CD4-positive, alpha-beta T cell treated with Interleukin-2 at 100 ng/mL for 4 hours (primary cell): ENCODE data around the gene TRPM6.
"Not testable (repeated sequence)": the region's sequence is repeated elsewhere in the genome, so short reads cannot be mapped to it uniquely, and the experiment has no call there.

Source experiments
- DNase-seq: peaks from one replicate; pipeline ENCODE4 v3.0.0-alpha.2; 2020; ENCODE audit warnings: low spot score

Gene TRPM6

DNA sequence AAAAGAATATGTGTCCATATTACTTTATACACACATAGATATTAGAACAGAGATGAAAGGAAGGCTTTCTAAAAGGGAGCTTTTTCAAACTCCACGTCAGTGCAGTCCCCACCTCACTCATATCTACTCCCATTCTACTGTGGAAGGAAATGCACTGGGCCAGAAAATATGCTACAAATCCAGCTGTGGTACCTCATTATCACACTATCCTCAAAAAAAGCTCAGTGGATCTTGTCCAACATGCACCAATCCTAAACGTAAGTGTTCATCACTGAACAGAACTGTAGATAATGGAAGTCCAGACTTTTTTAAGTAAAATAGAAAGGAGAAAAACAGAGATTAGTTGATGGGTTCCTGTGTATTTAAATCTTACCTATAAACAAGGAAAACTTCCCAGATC, 27.9 kb downstream of the TRPM6 start:
- no peak for DNase-seq

DNA sequence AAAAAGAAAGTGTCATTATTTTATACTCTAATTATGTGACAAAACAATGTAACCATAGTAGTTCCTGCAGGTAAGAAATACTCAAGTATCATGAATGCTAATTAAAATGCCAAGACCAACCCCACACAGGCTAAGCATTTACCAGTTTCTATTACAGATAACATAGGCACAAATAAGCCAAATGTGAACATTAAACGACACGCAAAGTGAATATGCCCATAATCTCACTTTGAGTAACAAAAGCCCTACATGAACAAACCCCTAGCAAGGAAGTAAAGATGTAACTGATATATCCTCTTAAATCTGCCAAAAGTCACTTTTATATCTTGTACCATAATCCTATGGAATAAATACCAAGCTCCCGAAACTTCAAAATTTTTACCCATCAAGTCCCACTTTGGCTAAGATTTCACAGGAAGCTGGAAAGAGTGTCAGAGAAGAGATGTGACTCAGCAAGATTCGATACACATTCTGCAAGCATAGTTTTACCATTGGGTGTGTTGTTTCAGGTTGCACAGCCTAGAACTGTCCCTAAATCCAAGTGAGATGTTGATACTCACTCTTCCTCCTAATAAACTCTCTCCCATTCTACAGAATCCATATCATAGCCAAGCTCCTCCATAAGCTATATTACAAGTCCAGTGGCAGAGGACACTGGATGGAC, 28.8 kb downstream of the TRPM6 start:
- no peak for DNase-seq

DNA sequence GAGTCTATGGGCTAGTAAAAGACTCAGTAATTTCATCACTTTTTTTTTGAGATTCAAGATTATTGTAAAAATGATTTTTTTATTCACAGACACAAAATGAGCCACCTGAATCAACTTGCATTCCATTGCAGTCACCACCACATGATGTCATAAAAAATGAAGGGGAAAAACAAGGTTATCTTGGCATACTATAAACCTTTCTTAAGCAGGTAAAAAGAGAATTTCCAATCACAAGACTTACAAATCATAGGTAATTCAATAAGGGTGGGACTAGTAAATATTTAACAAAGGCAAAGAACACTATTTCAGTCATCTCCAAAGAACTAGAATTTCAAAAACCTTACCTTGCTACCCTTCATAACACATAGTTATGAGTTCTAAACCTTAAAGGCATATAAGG, 30.7 kb downstream of the TRPM6 start:
- no peak for DNase-seq

DNA sequence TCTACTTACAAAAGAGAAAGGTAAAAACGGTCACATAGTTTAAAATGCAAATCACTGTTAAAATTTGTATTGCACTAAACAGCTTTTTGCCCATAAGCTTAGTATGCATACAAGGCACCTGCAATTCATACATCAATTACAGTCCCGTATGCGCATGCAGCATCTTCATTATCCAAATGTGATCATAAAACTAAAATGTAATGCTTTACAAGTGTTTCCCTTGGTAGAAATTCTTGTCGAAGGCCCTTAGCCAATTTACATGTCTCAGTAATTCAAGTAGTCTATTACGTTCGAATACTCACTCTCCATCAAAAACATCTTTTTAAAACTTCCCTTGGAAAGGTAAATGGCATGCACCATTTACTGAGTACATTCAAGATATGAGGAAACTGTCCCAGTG, 32.6 kb downstream of the TRPM6 start:
- DNase-seq, result no peak

DNA sequence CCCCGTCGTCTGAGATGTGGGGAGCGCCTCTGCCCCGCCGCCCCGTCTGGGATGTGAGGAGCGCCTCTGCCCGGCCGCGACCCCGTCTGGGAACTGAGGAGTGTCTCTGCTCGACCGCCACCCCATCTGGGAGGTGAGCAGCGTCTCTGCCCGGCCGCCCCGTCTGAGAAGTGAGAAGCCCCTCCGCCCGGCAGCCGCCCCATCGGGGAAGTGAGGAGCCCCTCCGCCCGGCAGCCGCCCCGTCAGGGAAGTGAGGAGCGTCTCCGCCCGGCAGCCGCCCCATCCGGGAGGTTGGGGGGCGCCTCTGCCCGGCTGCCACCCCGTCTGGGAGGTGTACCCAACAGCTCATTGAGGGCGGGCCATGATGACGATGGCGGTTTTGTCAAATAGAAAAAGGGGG, 34.7 kb downstream of the TRPM6 start:
- DNase-seq, result not testable (repeated sequence)

DNA sequence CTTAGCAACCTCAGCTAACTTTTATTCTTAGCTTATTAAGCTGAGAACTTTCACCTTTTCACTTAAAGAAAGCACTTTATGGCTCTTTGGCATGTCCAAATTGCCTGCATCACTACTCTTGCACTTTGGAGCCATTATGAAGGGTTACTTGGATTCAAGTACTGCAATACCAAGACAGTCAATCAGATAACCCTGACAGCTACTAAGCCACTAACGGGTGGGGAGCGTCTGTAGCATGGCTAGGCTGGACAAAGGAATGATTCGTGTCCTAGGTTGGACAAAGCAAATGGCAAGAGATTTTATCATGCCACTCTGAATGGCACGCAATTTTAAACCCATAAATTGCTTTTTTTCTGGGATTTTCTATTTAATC, 39.6 kb downstream of the TRPM6 start:
- DNase-seq, result no peak

DNA sequence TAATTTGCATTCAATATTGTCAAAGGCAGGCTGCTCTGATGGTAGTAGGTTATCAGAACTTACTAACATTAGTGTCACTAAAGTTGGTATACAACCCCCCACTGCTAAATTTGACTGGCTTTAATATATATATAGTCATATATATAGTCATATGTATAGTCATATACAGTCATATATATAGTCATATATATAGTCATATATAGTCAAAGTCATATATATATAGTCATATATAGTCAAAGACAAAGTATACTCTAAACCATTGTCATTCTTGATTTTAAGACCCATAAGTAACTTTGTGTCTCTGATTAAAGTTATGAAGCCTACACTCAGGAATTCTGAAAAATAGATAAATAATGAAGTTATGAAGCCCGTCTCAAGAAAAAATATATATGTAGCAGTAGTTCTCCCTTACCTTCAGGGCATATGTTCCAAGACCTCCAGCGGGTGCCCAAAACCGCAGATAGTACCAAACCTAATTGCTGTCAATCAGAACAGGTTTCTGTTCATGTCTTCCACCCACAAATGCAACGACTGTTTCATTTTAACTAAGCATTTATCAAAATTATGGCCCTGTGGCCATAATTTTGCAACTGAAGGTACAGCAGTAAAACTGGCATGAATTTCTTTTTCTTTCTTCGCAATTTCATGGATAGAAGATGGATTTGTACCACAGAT, 40.1 kb downstream of the TRPM6 start:
- DNase-seq, result no peak

DNA sequence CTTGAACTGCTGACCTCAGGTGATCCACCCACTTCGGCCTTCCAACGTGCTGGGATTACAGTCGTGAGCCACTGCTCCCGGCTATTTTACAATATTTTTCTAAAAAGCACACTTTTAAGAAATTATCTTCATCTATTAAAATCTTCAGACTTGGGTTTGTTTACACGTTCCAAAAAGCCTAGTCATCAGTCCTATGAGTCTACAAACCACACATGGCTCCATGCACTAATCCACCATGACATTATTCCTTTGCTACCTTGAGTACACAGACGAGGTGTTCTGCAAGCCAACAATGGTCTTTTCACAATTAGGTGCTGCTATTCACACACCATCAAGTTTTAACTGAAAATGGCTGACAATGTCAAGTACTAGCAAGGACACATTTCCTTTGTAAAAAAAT, 41.0 kb downstream of the TRPM6 start:
- no peak for DNase-seq

DNA sequence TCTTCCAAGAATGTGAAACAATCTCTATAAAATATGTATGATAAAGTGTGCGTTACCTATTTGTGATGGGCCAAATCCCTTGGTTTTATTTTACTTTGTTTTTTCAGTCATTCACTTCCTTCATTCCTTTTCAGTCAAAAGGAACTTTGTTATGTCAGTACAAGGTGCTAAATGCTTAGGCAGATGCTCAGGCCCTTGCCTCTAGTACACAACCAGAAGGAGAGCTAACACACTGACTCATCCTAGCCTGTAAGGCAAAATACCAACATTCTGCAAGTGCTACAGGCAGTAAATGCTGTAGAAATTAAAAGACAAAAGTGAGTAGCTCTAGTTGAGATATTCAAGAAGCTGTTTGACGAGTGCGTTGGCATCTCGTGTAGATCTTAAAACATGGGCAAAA, 49.4 kb downstream of the TRPM6 start:
- DNase-seq, result no peak

DNA sequence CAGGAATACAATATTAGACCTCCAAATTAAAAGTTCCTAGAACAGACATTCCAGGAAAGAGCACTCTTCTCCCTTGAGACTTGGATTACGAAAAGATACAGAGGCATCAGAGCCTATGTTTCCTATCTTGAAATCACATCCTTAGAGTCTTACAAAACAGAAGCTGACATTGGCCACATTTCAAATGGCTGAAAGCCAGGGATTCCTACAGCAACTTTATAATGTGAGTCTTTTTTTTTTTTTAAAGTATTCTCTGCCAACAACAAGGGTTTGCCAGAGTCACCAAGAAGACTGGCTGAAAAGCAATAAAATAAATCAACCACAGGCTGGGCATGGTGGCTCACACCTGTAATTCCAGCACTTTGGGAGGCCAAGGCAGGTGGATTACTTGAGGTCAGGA, 63.1 kb downstream of the TRPM6 start:
- DNase-seq, result no peak

DNA sequence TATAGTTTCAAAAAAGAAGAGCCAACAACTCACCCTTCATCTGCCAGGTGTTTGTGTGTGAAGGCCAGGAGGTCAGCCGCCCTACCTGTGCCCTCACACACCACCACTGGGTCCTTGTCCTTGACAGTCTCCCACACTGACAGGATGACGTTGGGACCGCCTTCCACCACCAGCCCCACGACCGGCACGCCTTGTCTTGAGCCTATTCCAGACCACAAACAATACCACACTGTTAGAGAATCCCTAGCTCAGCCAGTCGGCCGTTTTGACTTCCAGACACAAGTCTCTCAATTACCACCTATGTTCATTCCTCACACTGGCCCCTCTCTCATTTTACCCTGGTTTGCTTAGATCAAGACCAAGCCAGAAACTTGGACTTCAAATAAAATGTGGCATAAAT, 66.1 kb downstream of the TRPM6 start:
- DNase-seq, result no peak

DNA sequence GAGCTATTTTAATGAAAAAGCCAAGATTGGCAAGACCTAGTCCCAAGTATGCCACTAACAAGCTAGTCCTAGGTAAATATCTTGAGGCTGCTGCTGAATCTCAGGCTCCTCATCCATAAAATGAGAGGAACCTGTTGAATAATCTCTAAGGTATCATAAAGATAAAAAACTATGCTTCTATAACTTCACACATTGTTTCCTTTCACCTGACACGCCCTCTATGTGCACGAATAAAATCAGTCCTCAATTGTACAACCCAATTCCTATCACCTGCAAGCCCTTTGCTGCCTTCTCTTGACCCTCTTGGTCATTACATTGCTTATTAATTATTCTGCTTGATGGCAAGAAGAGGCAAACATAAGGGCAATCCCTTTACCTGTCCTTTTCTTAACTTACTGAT, 69.9 kb downstream of the TRPM6 start:
- DNase-seq, result no peak

DNA sequence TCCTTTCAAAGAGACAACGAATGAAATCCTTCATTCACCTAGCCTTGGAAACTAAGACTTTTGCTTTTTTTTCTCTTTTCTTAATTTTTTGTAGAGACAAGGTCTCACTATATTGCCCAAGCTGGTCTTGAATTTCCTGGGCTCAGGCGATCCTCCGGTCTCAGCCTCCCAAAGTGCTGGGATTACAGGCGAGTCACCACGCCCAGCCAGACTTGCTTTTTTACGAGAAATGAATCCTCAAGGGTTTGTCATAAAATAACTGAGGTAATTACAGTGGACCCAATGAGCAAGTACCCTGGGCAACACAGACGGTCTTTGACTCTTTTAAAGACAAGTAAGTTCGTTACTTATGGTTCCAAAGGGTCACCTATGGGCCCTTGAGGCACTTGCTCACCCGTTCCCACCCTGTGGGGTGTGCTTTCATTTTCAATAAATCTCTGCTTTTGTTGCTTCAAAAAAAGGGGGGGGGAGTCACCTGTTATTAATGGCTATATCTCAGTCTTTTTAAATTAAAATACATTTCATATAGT, 70.4 kb downstream of the TRPM6 start:
- DNase-seq, result no peak

DNA sequence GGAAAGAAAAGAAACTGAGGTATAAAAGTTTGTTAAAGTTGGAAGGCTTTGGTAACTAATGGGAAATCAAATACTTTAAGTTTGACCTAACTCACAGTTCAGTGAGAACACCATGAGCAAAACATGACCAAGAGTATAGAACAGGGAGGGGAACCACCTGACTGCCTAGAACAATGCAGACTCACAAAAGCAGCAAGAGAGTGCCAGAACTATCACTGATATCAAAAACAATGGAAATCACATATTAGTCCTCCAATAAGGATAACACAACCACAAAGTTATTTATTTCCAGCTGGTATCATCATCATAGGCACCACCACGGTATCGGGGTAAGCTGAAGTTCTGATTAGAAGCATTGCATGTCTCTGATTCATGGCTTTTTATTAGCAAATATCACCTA, 77.5 kb downstream of the TRPM6 start:
- DNase-seq, result no peak

DNA sequence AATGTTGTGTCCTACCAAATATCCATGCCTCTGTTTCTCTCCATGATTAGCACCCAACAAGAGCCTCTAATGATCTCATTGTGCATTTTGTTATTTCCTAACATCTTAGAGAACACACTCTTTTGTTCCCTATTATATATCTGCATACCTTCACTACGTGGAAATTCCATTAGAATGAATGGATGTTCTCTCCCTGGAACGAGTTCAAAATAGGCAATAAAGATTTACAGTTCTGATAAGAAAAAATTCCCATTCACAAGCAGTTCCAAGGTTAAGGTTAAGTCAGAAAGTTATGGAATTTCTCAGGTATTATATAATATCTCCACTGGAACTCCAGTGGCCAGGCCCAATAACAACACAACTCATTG, 83.7 kb downstream of the TRPM6 start:
- DNase-seq, result no peak

DNA sequence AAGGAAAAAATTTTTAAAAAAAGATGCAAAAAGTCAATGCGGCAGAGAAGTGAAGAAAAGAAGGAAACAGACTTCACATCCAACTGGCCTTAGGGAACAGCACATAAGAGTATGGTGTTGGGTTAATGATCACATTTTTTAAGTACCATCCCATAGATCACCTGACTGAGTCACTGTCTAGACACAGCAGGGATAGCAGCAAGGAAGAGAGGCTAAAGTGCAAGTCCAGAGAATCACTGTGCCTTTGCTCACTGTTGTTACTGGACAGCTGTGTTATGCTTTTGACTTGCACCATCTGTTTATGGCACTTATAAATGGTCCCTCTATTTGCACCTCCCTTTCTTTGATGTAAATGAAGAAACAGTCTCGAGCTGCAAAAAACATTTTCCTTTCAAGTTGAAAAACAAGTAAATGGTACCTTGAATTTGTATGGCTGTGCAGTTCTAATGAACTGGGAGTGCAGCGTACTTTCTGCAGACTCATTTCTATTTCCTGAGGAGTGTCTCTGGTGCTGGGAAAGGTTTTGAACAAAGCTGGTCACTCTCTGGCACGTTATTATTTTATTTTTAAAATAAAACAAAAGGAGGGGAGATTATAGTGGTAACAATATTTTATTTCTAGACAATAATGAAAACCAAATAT, 84.2 kb downstream of the TRPM6 start:
- no peak for DNase-seq

DNA sequence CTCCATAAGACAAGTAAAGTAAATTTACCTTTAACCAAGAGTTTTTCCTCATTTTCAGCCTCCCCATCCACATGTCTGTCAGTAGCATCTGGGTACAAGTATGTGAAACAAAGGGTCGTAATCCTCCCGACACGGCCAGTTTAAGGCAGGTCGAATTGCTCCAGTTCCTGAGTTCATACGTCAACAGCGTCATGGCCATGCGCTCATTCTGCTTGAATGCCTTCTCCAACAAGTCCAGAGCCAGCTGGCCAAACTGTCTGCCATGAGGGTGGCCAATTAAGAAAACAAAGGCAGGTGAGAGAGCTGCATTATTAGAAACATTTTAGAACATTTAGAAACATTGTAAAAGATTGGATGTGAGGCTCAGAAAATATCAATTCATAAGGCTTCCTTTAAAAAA, 87.5 kb downstream of the TRPM6 start:
- DNase-seq, result no peak

DNA sequence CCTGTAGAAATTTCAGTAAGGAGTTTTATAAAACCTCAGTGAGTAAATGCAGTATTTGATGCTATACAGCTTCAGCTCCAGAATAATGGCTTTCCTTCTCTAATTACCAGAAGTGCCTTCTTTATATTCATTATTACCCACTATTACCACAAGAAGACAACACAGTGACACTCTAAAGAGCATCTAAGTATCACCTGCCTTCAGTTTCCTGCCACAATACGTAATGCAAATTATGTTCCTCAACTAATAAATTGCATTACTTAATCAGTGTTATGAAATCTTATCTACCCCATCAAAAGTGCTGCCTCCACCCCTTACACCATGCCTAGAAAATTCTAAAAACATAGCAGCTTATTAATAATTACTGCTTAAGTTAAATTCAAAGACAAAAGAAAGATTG, 91.9 kb downstream of the TRPM6 start:
- DNase-seq, result no peak

DNA sequence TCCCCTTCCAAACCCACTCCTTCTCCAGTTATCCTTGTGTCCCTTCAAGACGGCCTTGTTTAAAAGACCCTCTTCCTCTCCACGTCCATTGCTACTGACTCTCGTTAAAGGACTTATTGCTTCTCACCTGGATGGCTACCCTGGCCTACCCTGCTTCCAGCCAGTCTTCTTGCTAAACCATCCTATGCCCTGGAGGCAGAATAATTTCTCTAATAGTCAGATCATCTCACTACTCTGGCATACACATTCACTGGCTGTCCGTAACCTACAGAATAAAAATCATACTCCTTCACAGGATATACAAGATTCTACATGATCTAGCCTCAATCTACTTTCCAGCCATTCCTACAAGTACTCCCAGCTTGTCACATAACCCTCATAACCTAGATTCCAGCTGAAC, 92.6 kb downstream of the TRPM6 start:
- DNase-seq, result no peak

DNA sequence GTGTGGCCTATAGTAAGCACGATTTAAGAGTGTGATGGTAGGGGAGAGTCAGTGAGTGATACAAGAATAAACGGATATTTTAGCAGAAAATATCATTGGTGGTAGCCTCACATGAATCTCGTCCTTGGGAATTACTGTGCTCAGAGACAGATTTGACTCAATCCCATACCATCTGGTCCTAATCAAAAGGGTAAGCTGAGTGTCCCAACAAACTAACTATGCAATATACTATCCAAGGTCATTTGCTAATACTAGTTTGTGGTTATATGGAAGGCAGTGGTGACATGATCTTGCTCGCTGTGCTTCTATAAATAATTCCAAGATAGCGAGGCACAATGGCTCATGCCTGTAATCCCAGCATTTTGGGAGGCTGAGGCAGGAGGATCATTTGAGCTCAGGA, 103.2 kb downstream of the TRPM6 start:
- DNase-seq, result no peak

DNA sequence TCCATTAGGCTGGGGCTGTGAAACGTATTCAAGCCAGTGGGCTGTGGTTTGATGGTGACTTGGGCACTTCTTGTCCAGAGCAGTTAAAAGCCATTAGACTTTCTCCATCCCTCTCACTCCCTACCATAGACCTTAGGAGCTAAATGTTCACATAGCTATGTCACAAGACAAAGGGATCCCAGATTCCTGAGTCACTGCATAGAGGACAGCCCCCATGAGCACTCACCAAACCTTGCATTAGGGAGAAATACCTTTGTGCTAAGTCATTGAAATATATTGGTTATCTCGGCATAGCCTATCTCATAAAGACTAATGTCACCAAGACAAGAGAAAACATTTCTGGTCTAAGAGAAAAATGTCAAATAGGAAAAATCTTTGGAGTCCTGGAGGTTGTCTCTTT, 104.3 kb downstream of the TRPM6 start:
- DNase-seq, result no peak

DNA sequence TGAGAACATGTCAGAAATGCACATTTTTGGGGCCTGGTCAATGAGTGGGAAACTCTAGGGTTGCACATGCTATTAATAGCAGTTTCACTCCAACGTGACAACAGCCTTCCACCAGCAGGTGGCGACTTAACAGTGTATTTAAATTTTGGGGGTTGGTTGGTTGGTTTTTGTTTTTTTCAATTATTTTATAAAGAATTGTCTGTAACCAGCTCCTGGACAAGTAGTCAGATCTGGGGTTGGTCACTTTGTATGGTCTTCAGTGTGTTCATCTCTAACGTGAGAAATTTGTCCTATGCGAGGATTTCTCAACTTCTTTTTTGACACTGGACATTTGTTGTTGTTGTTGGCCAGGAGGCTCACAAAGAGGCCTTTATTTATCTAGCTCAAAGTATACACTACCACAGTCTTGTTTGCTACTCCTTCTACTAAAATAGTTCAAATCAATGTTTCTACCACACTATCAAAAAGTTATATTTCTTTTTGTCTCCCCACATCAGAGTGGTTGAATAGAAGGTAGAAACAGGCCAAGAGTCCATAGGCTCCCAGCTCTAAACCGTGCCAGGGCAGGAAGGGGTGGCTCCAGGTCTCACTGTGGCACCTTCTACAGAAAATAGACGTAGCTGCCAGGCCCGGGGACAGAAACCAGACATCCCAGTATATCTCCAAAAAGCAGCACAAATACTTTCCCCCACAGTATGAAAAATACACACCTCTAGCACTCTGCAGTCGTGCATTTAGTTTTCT, 110.4 kb downstream of the TRPM6 start:
- peak; percentile 67 for DNase-seq

DNA sequence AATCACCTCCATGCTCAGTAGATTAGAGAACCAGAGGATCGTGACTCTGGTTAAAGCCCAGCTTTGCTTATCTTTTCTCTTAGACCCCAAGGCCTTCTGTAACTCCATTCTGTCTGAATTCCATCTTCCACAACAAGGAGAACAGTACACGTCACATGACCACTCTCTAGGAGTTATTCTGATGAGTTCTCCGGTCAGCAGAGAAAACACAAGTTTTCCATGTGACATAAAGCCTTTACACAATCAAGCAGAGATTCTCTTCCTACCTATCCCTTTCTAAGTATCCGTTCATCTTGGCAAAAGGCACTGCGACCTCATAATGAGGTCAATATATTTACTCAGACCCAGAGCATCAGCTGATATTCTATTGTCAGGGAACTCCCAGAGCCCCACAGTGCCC, 112.3 kb downstream of the TRPM6 start:
- no peak for DNase-seq
